B cell (primary cell): Measurements from ENCODE around the gene PCDHGB4. TPM values are rescaled to one million over a fixed set of nuclear protein-coding genes. Genes with fewer than 3 reads are reported as not detected.
"Not testable (repeated sequence)": the region's sequence is repeated elsewhere in the genome, so short reads cannot be mapped to it uniquely, and the experiment has no call there.

ENCODE experiments used
- ATAC-seq: fragments of 200-7000 bp; cut with Tn5 transposase; one replicate; pipeline ENCODE4 v1.10.0; 2021; ENCODE audit warnings: low read depth, mild to moderate bottlenecking, moderate number of reproducible peaks, moderate library complexity
- CTCF ChIA-PET: fragments of 350-600 bp; sonication (Branson Sonifier 250); formaldehyde crosslinking; loops from one replicate; lab custom pipeline; 2021; ENCODE audit warnings: antibody characterized with exemption, inconsistent platforms; lab: Charles Lee
- POLR2A ChIA-PET: fragments of 350-600 bp; sonication (Branson Sonifier 250); formaldehyde crosslinking; loops from one replicate; lab custom pipeline; 2021; ENCODE audit warnings: antibody characterized with exemption; lab: Charles Lee
- DNase-seq: peaks from one replicate; pipeline ENCODE4 v3.0.0; 2013
- H2AFZ ChIP-seq: 2 replicates; pipeline ENCODE4 v1.6.1; 2012; ENCODE audit warnings: mild to moderate bottlenecking, low read depth, low read length; ENCODE audit not compliant: insufficient read depth, poor library complexity, severe bottlenecking
- H3K27ac ChIP-seq, 2 donors: 1 replicate in 1 of 2; 2 replicates in 1 of 2; pipeline ENCODE4 v1.5.1; 2012 to 2013; ENCODE audit warnings: low read length in 2 of 2, mild to moderate bottlenecking in 2 of 2, moderate library complexity in 1 of 2
- H3K27me3 ChIP-seq, 4 experiments: fragments of 200-600 bp in 1 of 4; sonication (generic) in 1 of 4; replicated peaks in 1 of 4; 1 replicate in 2 of 4; 2 replicates in 2 of 4; pipeline versions ENCODE4 v1.6.1 to v1.7.0; 2013 to 2016; ENCODE audit warnings: low read length in 3 of 4, mild to moderate bottlenecking in 2 of 4, mixed read lengths in 1 of 4, moderate library complexity in 1 of 4; ENCODE audit not compliant: insufficient read depth in 4 of 4, control insufficient read depth in 3 of 4; ENCODE audit errors: control extremely low read depth in 1 of 4
- H3K36me3 ChIP-seq, 2 experiments: replicated peaks in 1 of 2; 1 replicate in 1 of 2; 2 replicates in 1 of 2; pipeline versions ENCODE4 v1.6.1 to v1.7.1; 2013; ENCODE audit warnings: low read length in 1 of 2; ENCODE audit not compliant: insufficient read depth in 2 of 2, control insufficient read depth in 1 of 2; ENCODE audit errors: control extremely low read depth in 1 of 2, extremely low read depth in 1 of 2
- H3K4me1 ChIP-seq, 2 donors: fragments of 200-600 bp in 1 of 2; sonication (generic) in 1 of 2; 1 replicate in 1 of 2; 2 replicates in 1 of 2; pipeline versions ENCODE4 v1.5.1 to v1.6.1; 2013 to 2017; ENCODE audit warnings: low read length in 2 of 2; ENCODE audit not compliant: control insufficient read depth in 2 of 2, insufficient read depth in 2 of 2
- H3K4me2 ChIP-seq: replicated peaks from 2 replicates; pipeline ENCODE3; 2012; ENCODE audit warnings: mild to moderate bottlenecking, low read depth, low read length; ENCODE audit not compliant: poor library complexity, severe bottlenecking
- H3K4me3 ChIP-seq, 5 experiments: fragments of 200-600 bp in 1 of 5; sonication (generic) in 1 of 5; 1 replicate in 3 of 5; 2 replicates in 2 of 5; pipeline versions ENCODE4 v1.5.1 to v1.7.0; 2011 to 2016; ENCODE audit warnings: low read length in 4 of 5, mild to moderate bottlenecking in 4 of 5, low read depth in 2 of 5, control low read depth in 1 of 5, moderate library complexity in 1 of 5; ENCODE audit not compliant: insufficient read depth in 1 of 5; ENCODE audit errors: control extremely low read depth in 1 of 5, extremely low read depth in 1 of 5
- H3K79me2 ChIP-seq: fragments of 200-600 bp; sonication (generic); one replicate; pipeline ENCODE4 v1.6.0; 2016; ENCODE audit warnings: low read length; ENCODE audit not compliant: control insufficient read depth, insufficient read depth
- H3K9ac ChIP-seq: fragments of 200-600 bp; sonication (generic); 2 replicates; pipeline ENCODE4 v1.6.1; 2017; ENCODE audit warnings: mild to moderate bottlenecking, low read length, moderate library complexity
- H3K9me3 ChIP-seq, 3 donors: one replicate each; pipeline versions ENCODE4 v1.6.1 to v1.7.1; 2013; ENCODE audit warnings: low read length in 2 of 3; ENCODE audit not compliant: control insufficient read depth in 2 of 3, insufficient read depth in 1 of 3; ENCODE audit errors: control extremely low read depth in 1 of 3
- H4K20me1 ChIP-seq: 2 replicates; pipeline ENCODE4 v1.6.0; 2012; ENCODE audit warnings: mild to moderate bottlenecking, low read length; ENCODE audit not compliant: insufficient read depth, control insufficient read depth, poor library complexity, severe bottlenecking
- H3K27ac Mint-ChIP-seq: one replicate; pipeline ENCODE4 v1.8.0; 2021; ENCODE audit warnings: mixed read lengths
- H3K27me3 Mint-ChIP-seq: one replicate; pipeline ENCODE4 v1.8.0; 2021; ENCODE audit warnings: mixed read lengths
- H3K4me1 Mint-ChIP-seq: one replicate; pipeline ENCODE4 v1.8.0; 2021; ENCODE audit warnings: mixed read lengths
- H3K4me3 Mint-ChIP-seq: one replicate; pipeline ENCODE4 v1.8.0; 2021; ENCODE audit warnings: mixed read lengths
- H3K9me3 Mint-ChIP-seq: one replicate; pipeline ENCODE4 v1.8.0; 2022; ENCODE audit warnings: mixed read lengths; ENCODE audit not compliant: insufficient read depth
- CTCF ChIP-seq: fragments of 200-600 bp; IDR thresholded peaks from one replicate; pipeline ENCODE4 v1.8.0; 2022; ENCODE audit warnings: antibody characterized with exemption, mild to moderate bottlenecking
- EZH2 ChIP-seq: IDR thresholded peaks from 2 replicates; pipeline ENCODE4 v1.6.1; 2012; ENCODE audit warnings: borderline replicate concordance, low read depth, mild to moderate bottlenecking, moderate library complexity, low read length; ENCODE audit not compliant: insufficient read depth, poor library complexity, severe bottlenecking
- WGBS: methylation state at CpG from one replicate; pipeline ENCODE4 v1.1.5; 2013; ENCODE audit warnings: missing lambda C conversion rate; ENCODE audit not compliant: insufficient coverage; 5-methylcytosine and 5-hydroxymethylcytosine counted together
- intact Hi-C: fragments of 100-400 bp; cut with micrococcal nuclease; formaldehyde crosslinking; loops from one replicate; pipeline ENCODE4 v1.10.0; 2022
- polyA plus RNA-seq: library from polyadenylated mRNA; depleted of rRNA; stranded (reverse); fragments of >200 nt; gene quantifications from 2 replicates; pipeline ENCODE4 v1.2.3, GENCODE V29; 2012
- total RNA-seq, 2 donors: library from RNA; stranded (reverse); fragments of 120-200 nt in 1 of 2; gene quantifications; 1 replicate in 1 of 2; 2 replicates in 1 of 2; pipeline versions ENCODE4 v1.2.3 to v1.2.4, GENCODE V29; 2013 to 2022

The PCDHGB4 gene
- total and polyA plus RNA-seq, 2 donors (not counting 1 experiment from before 2014, with no cell fraction given) = 0.39 to 1.6 TPM

- H3K4me3 ChIP-seq, H3K27ac ChIP-seq, intact Hi-C loops, ATAC-seq, H3K4me1 Mint-ChIP-seq, DNase-seq, H4K20me1 ChIP-seq, H3K36me3 ChIP-seq, H3K4me3 Mint-ChIP-seq, H3K4me2 ChIP-seq, H3K9ac ChIP-seq, H2AFZ ChIP-seq, H3K79me2 ChIP-seq, POLR2A ChIA-PET, H3K27ac Mint-ChIP-seq, CTCF ChIA-PET, H3K4me1 ChIP-seq: not testable (repeated sequence)
- peaks cover 0 to 54% (median 45%) of the 10 kb centered on the region in 4 experiments for H3K27me3 ChIP-seq
- Mint-ChIP-seq H3K9me3 (peaks cover 12% of the 10 kb centered on the region), H3K27me3 (peaks cover 65% of the 10 kb centered on the region)
- H3K9me3 ChIP-seq = peaks cover 1 to 50% (median 48%) of the 10 kb centered on the region in 3 donors
- 71% methylated on average over 23 of the region's 45 CpGs for WGBS
Measured at GRCh38 chr5:141340781-141341354, 46.6 kb upstream of the PCDHGB4 start.

DNA sequence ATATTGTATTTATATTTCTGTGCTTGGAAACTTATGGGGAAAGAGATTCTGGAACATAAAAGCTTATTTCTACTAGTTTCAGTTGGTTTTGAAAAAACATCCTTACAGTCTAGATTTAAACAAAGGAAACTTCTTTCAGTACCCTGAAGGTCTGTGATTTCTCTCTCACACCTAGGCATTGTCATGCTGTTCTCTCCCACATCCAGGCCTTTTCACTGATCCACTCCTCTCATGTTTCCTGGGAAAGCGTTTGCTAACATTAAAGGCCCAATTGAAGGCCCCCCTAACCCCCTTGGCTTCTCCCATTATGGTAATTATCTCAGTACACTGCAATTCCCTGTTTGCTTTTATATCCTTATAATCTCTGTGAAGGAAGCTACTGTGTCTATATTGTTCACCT, 44.7 kb upstream of the PCDHGB4 start:
- no CpG with 5 or more reads among the region's 1 CpG for WGBS
- H4K20me1 ChIP-seq = no peaks in the 10 kb centered on the region
- ChIA-PET POLR2A (no interaction called here), CTCF (no interaction called here)
- ATAC-seq (no peak), DNase-seq (no peak)
- no peak overlapping the region for H3K27ac ChIP-seq
- peaks cover 0 to 59% (median 32%) of the 10 kb centered on the region in 4 experiments for H3K27me3 ChIP-seq
- no peak overlapping the region for H3K9ac ChIP-seq
- no peaks in the 10 kb centered on the region for H3K4me1 Mint-ChIP-seq
- intact Hi-C loops = no loop called here
- no peak overlapping the region for H3K4me3 Mint-ChIP-seq
- no peak overlapping the region for H3K27ac Mint-ChIP-seq
- H2AFZ ChIP-seq = no peak overlapping the region
- peaks cover 0 to 5% of the 10 kb centered on the region in 2 donors for H3K4me1 ChIP-seq
- H3K27me3 Mint-ChIP-seq = peaks cover 56% of the 10 kb centered on the region
- no peaks in the 10 kb centered on the region for H3K79me2 ChIP-seq
- H3K9me3 ChIP-seq = peaks cover 0 to 59% (median 46%) of the 10 kb centered on the region in 3 donors
- H3K9me3 Mint-ChIP-seq = peaks cover 12% of the 10 kb centered on the region
- H3K4me3 ChIP-seq = no peak overlapping the region
- no peak overlapping the region for H3K4me2 ChIP-seq
- TF ChIP-seq EZH2 = no peak
- TF ChIP-seq CTCF = no peak
- H3K36me3 ChIP-seq = no peaks in the 10 kb centered on the region
